H1 (cell line): ENCODE results near the gene OTOP3. TPM values are rescaled to one million over a fixed set of nuclear protein-coding genes. Genes with fewer than 3 reads are reported as not detected.

ENCODE experiments used
- CTCF ChIA-PET: fragments of 300-600 bp; sonication (Branson Sonifier 250); formaldehyde crosslinking; loops from one replicate; lab custom pipeline; 2021; ENCODE audit not compliant: partially characterized antibody; lab: Charles Lee
- POLR2A ChIA-PET: fragments of 300-600 bp; sonication (Branson Sonifier 250); formaldehyde crosslinking; loops from one replicate; lab custom pipeline; 2021; ENCODE audit warnings: inconsistent platforms; ENCODE audit not compliant: partially characterized antibody; lab: Charles Lee
- DNase-seq, 2 experiments: peaks; one replicate each; pipeline versions ENCODE4 v3.0.0 to v3.0.0-alpha.2; 2010 to 2022; ENCODE audit warnings: low spot score in 2 of 2, low read depth in 1 of 2, mixed read lengths in 1 of 2
- FAIRE-seq: peaks from 2 replicates; lab custom pipeline; 2011; peaks lifted over from hg19 to GRCh38; lab: Jason Lieb, UNC
- H2AFZ ChIP-seq: 2 replicates; pipeline ENCODE4 v1.8.1; 2012; ENCODE audit warnings: low read length, inconsistent platforms
- H2AK5ac ChIP-seq: 2 replicates; pipeline ENCODE4 v1.6.1; 2013; ENCODE audit warnings: low read depth, low read length
- H2BK120ac ChIP-seq: replicated peaks from 2 replicates; pipeline ENCODE3; 2013; ENCODE audit warnings: low read depth, low read length, inconsistent platforms
- H2BK12ac ChIP-seq: 2 replicates; pipeline ENCODE4 v1.6.1; 2013; ENCODE audit warnings: low read depth, low read length
- H2BK15ac ChIP-seq: 2 replicates; pipeline ENCODE4 v1.6.1; 2013; ENCODE audit warnings: low read length
- H2BK20ac ChIP-seq: 2 replicates; pipeline ENCODE4 v1.6.1; 2013; ENCODE audit warnings: low read length
- H2BK5ac ChIP-seq: 2 replicates; pipeline ENCODE4 v1.6.1; 2013; ENCODE audit warnings: low read depth, low read length
- H3K14ac ChIP-seq: 2 replicates; pipeline ENCODE4 v1.6.1; 2013; ENCODE audit warnings: inconsistent platforms; ENCODE audit not compliant: insufficient read length
- H3K18ac ChIP-seq: 2 replicates; pipeline ENCODE4 v1.6.1; 2013; ENCODE audit warnings: low read length; ENCODE audit errors: extremely low read depth
- H3K23ac ChIP-seq: 2 replicates; pipeline ENCODE4 v1.6.1; 2013; ENCODE audit warnings: inconsistent platforms; ENCODE audit not compliant: insufficient read length
- H3K23me2 ChIP-seq: 2 replicates; pipeline ENCODE4 v1.6.1; 2013; ENCODE audit warnings: low read depth, low read length
- H3K27ac ChIP-seq: 2 replicates; pipeline ENCODE4 v1.6.1; 2011; ENCODE audit warnings: low read depth, low read length, inconsistent platforms
- H3K27me3 ChIP-seq, 4 experiments: replicated peaks in 1 of 4; 1 replicate in 1 of 4; 2 replicates in 3 of 4; pipeline versions ENCODE4 v1.6.1 to v1.8.1; 2011 to 2013; ENCODE audit warnings: low read length in 3 of 4, mild to moderate bottlenecking in 3 of 4, inconsistent platforms in 2 of 4, mixed read lengths in 2 of 4, moderate library complexity in 1 of 4; ENCODE audit not compliant: control insufficient read depth in 3 of 4, insufficient read depth in 3 of 4; ENCODE audit errors: extremely low read depth in 1 of 4
- H3K36me3 ChIP-seq, 4 experiments: 2 replicates each; pipeline versions ENCODE4 v1.6.1 to v1.8.1; 2011 to 2013; ENCODE audit warnings: mild to moderate bottlenecking in 4 of 4, low read length in 3 of 4, moderate library complexity in 2 of 4, control low read depth in 1 of 4, inconsistent platforms in 1 of 4; ENCODE audit not compliant: insufficient read depth in 4 of 4, control insufficient read depth in 2 of 4
- H3K4ac ChIP-seq: replicated peaks from 2 replicates; pipeline ENCODE3; 2013; ENCODE audit warnings: low read length, low read depth, mixed read lengths, inconsistent platforms; ENCODE audit not compliant: insufficient read length
- H3K4me1 ChIP-seq, 4 experiments: replicated peaks in 1 of 4; 1 replicate in 1 of 4; 2 replicates in 3 of 4; pipeline versions ENCODE4 v1.6.1 to v1.8.1; 2011 to 2013; ENCODE audit warnings: low read length in 3 of 4, inconsistent platforms in 2 of 4, mixed read lengths in 1 of 4; ENCODE audit not compliant: insufficient read depth in 4 of 4, control insufficient read depth in 3 of 4
- H3K4me2 ChIP-seq, 2 experiments: 2 replicates each; pipeline versions ENCODE4 v1.6.1 to v1.8.1; 2011 to 2013; ENCODE audit warnings: low read depth in 2 of 2, low read length in 2 of 2, control low read depth in 1 of 2, inconsistent platforms in 1 of 2, mild to moderate bottlenecking in 1 of 2; ENCODE audit not compliant: insufficient read depth in 1 of 2
- H3K4me3 ChIP-seq, 4 experiments: fragments of 200-600, 300-600 bp in 1 of 4; sonication (generic), shearing (Covaris generic), sonication (Bioruptor Twin) in 1 of 4; 2 replicates each; pipeline versions ENCODE4 v1.5.1 to v1.8.1; 2011 to 2016; ENCODE audit warnings: low read length in 4 of 4, low read depth in 3 of 4, control low read depth in 2 of 4, inconsistent platforms in 2 of 4, mild to moderate bottlenecking in 2 of 4, mixed read lengths in 1 of 4, moderate library complexity in 1 of 4; ENCODE audit not compliant: insufficient read depth in 2 of 4; ENCODE audit errors: extremely low read depth in 1 of 4
- H3K56ac ChIP-seq: replicated peaks from 2 replicates; pipeline ENCODE3; 2013; ENCODE audit warnings: low read depth, mild to moderate bottlenecking, mixed read lengths, low read length, inconsistent platforms; ENCODE audit not compliant: insufficient read length
- H3K79me1 ChIP-seq: 2 replicates; pipeline ENCODE4 v1.6.1; 2013; ENCODE audit warnings: low read depth, low read length, control low read depth
- H3K79me2 ChIP-seq, 2 experiments: 2 replicates each; pipeline versions ENCODE4 v1.6.1 to v1.8.1; 2012 to 2013; ENCODE audit warnings: low read length in 2 of 2, mild to moderate bottlenecking in 2 of 2, inconsistent platforms in 1 of 2; ENCODE audit not compliant: insufficient read depth in 2 of 2, control insufficient read depth in 1 of 2
- H3K9ac ChIP-seq, 4 experiments: replicated peaks in 1 of 4; 1 replicate in 1 of 4; 2 replicates in 3 of 4; pipeline versions ENCODE4 v1.6.1 to v1.8.1; 2011 to 2013; ENCODE audit warnings: low read depth in 3 of 4, low read length in 3 of 4, control low read depth in 2 of 4, mild to moderate bottlenecking in 2 of 4, moderate library complexity in 2 of 4, inconsistent platforms in 1 of 4; ENCODE audit errors: extremely low read depth in 1 of 4
- H3K9me3 ChIP-seq, 2 experiments: 2 replicates each; pipeline versions ENCODE4 v1.6.1 to v1.8.1; 2012 to 2013; ENCODE audit warnings: mild to moderate bottlenecking in 2 of 2, moderate library complexity in 2 of 2, control low read depth in 1 of 2, inconsistent platforms in 1 of 2, low read depth in 1 of 2, low read length in 1 of 2, mixed read lengths in 1 of 2; ENCODE audit not compliant: insufficient read depth in 2 of 2
- H4K20me1 ChIP-seq, 2 experiments: replicated peaks in 1 of 2; 2 replicates each; pipeline versions ENCODE3 to v1.8.1; 2011 to 2013; ENCODE audit warnings: inconsistent platforms in 2 of 2, low read length in 2 of 2, mild to moderate bottlenecking in 1 of 2; ENCODE audit not compliant: insufficient read depth in 2 of 2, control insufficient read depth in 1 of 2
- H4K5ac ChIP-seq: 2 replicates; pipeline ENCODE4 v1.6.1; 2013; ENCODE audit warnings: low read length, low read depth, mixed read lengths, inconsistent platforms; ENCODE audit not compliant: insufficient read length
- H4K8ac ChIP-seq: 2 replicates; pipeline ENCODE4 v1.8.0; 2013; ENCODE audit warnings: mild to moderate bottlenecking, moderate library complexity, low read length, inconsistent platforms; ENCODE audit not compliant: insufficient read depth; ENCODE audit errors: extremely low read depth
- H4K91ac ChIP-seq: replicated peaks from 2 replicates; pipeline ENCODE3; 2013; ENCODE audit warnings: low read length, mixed read lengths, inconsistent platforms; ENCODE audit not compliant: insufficient read length
- KDM1A ChIP-seq: fragments of 200-600, 300-600 bp; sonication (generic); IDR thresholded peaks from 2 replicates; pipeline ENCODE4 v1.7.1; 2016; ENCODE audit warnings: mild to moderate bottlenecking, low read length, borderline replicate concordance
- SIX5 ChIP-seq: IDR thresholded peaks from 2 replicates; pipeline ENCODE4 v1.6.1; 2011; ENCODE audit warnings: mild to moderate bottlenecking, low read depth, low read length
- WGBS, 2 experiments: shearing (Covaris generic) in 1 of 2; methylation state at CpG; one replicate each; pipeline versions ENCODE4 v1.1.6 to v1.1.7; 2013 to 2015; ENCODE audit warnings: low lambda C conversion rate in 2 of 2, mixed read lengths in 2 of 2, inconsistent platforms in 1 of 2, low coverage in 1 of 2, missing lambda C conversion rate in 1 of 2; ENCODE audit not compliant: insufficient replicate concordance in 2 of 2, insufficient coverage in 1 of 2, insufficient read length in 1 of 2; ENCODE audit errors: extremely low coverage in 1 of 2, missing lambda C conversion rate in 1 of 2; 5-methylcytosine and 5-hydroxymethylcytosine counted together
- polyA plus RNA-seq, 7 experiments: library from polyadenylated mRNA; depleted of rRNA in 3 of 7; stranded (reverse) in 5 of 7; unstranded in 2 of 7; fragments of >200 nt in 5 of 7; fragments of 200-250 nt in 2 of 7; gene quantifications; 1 replicate in 5 of 7; 2 replicates in 1 of 7; 4 replicates in 1 of 7; pipeline versions ENCODE4 v1.2.1 to v1.2.3, GENCODE V29; 2011 to 2013; ENCODE audit warnings: missing spikeins in 2 of 7, mixed read lengths in 2 of 7
- total RNA-seq: library from RNA; stranded (reverse); fragmentation: NEBNext Ultra II Directional; extraction: Animal tissue kit (Norgen Biotek cat#: 25700); gene quantifications from 2 replicates; pipeline ENCODE4 v1.2.1, GENCODE V29; 2021

The OTOP3 gene
- total and polyA plus RNA-seq, 2 of the 8 experiments (the other 6 are each of a cell fraction or from before 2014, with no cell fraction given) = 0.05 TPM; not detected in 1

- Histone ChIP-seq H3K23ac (no peak overlapping the region), H3K36me3 (no peaks in the 10 kb centered on the region), H3K23me2 (no peaks in the 10 kb centered on the region), H4K91ac (no peak overlapping the region), H2BK120ac (no peak overlapping the region), H2BK5ac (no peak overlapping the region), H3K9ac (no peak overlapping the region), H3K14ac (no peak overlapping the region), H2BK20ac (no peak overlapping the region), H3K9me3 (peaks cover 0 to 7% of the 10 kb centered on the region in 2 experiments; a peak in 1 of 4 replicates), H2AFZ (no peak overlapping the region), H3K4me3 (no peak overlapping the region), H3K27me3 (peaks cover 0 to 4% (median under 1%) of the 10 kb centered on the region in 4 experiments; a peak in 4 of 7 replicates), H2BK12ac (peak overlapping the region; percentile 68; the same call in 1 of the 2 replicates), H2BK15ac (no peak overlapping the region), H4K5ac (no peak overlapping the region), H4K8ac (no peak overlapping the region), H3K27ac (no peak overlapping the region), H3K18ac (no peak overlapping the region), H3K79me1 (no peaks in the 10 kb centered on the region), H2AK5ac (no peak overlapping the region), H3K79me2 (no peaks in the 10 kb centered on the region), H3K4me1 (peaks cover 5 to 15% (median 13%) of the 10 kb centered on the region in 4 experiments), H3K4ac (peak overlapping the region; percentile 9), H3K4me2 (no peak overlapping the region), H4K20me1 (no peaks in the 10 kb centered on the region), H3K56ac (no peak overlapping the region)
- 83% methylated on average over 7 of the region's 7 CpGs; no CpG with 5 or more reads in 1 of the 2 experiments for WGBS, 2 experiments
- FAIRE-seq = no peak
- DNase-seq = no peak
- TF ChIP-seq SIX5 (no peak), KDM1A (peak; percentile 64; the same call in 1 of the 2 replicates)
- CTCF ChIA-PET = interaction anchor here (0.5 to 49.9 kb wide), 4 partner anchors 19 to 47 kb away, joined by 3 to 1072 read pairs (median 3); partner anchors contain the start of gene OTOP2
- POLR2A ChIA-PET = no interaction called here
These were observed 30.9 kb upstream of the OTOP3 start for GRCh38 chr17:74904687-74905409.
